HFFc6 (cell line): ENCODE results near the gene SRGAP1. TPM values are rescaled to one million over a fixed set of nuclear protein-coding genes. Genes with fewer than 3 reads are reported as not detected.

ENCODE experiments used
- DNase-seq: peaks from one replicate; pipeline ENCODE4 v3.0.0-alpha.2; 2018
- H3K27ac Mint-ChIP-seq: 2 replicates; pipeline ENCODE4 v1.8.0; 2020; ENCODE audit warnings: mild to moderate bottlenecking, mixed read lengths
- H3K27me3 Mint-ChIP-seq: 2 replicates; pipeline ENCODE4 v1.8.0; 2021; ENCODE audit warnings: mild to moderate bottlenecking, moderate library complexity, mixed read lengths; ENCODE audit not compliant: insufficient read depth
- H3K36me3 Mint-ChIP-seq: 2 replicates; pipeline ENCODE4 v1.8.0; 2021; ENCODE audit warnings: low read depth, mixed read lengths
- H3K4me1 Mint-ChIP-seq: 2 replicates; pipeline ENCODE4 v1.8.0; 2020; ENCODE audit warnings: low read depth, mixed read lengths
- H3K4me3 Mint-ChIP-seq: 2 replicates; pipeline ENCODE4 v1.8.0; 2020; ENCODE audit warnings: mild to moderate bottlenecking, moderate library complexity, mixed read lengths
- H3K9me3 Mint-ChIP-seq: 2 replicates; pipeline ENCODE4 v1.8.0; 2020; ENCODE audit warnings: mild to moderate bottlenecking, mixed read lengths
- CTCF ChIP-seq: fragments of 200-600 bp; sonication (generic); IDR thresholded peaks from 2 replicates; pipeline ENCODE4 v1.5.0; 2021; ENCODE audit warnings: antibody characterized with exemption, mild to moderate bottlenecking
- total RNA-seq, 6 experiments: library from RNA; stranded (reverse); fragmentation: NEBNext Ultra II Directional; extraction: Animal tissue kit (Norgen Biotek cat#: 25700); gene quantifications; 2 replicates in 1 of 6; 3 replicates in 5 of 6; pipeline ENCODE4 v1.2.3, GENCODE V29; 2021

SRGAP1 gene
- total RNA-seq, 6 experiments from 2014 or later, result 35.7 to 45.8 (median 40.9) TPM

- H3K36me3 Mint-ChIP-seq, result peaks cover 30% of the 10 kb centered on the region
- no peak for TF ChIP-seq CTCF
- peaks cover 2% of the 10 kb centered on the region; the same call in 1 of the 2 replicates for H3K27me3 Mint-ChIP-seq
- H3K4me1 Mint-ChIP-seq, result peaks cover 60% of the 10 kb centered on the region
- DNase-seq, result peak; percentile 23
- peak overlapping the region; percentile 37 for H3K4me3 Mint-ChIP-seq
- peak overlapping the region; percentile 51 for H3K27ac Mint-ChIP-seq
- H3K9me3 Mint-ChIP-seq, result no peaks in the 10 kb centered on the region; the same call in 1 of the 2 replicates
Observed at GRCh38 chr12:64039281-64039871, 194.9 kb downstream of the SRGAP1 start.

- no peak overlapping the region for H3K4me3 Mint-ChIP-seq
- TF ChIP-seq CTCF, result no peak
- H3K36me3 Mint-ChIP-seq, result peaks cover 26% of the 10 kb centered on the region
- H3K9me3 Mint-ChIP-seq, result no peaks in the 10 kb centered on the region
- peak overlapping the region; percentile 27; the same call in 1 of the 2 replicates for H3K27ac Mint-ChIP-seq
- H3K4me1 Mint-ChIP-seq, result peaks cover 34% of the 10 kb centered on the region
- DNase-seq, result no peak
- H3K27me3 Mint-ChIP-seq, result no peaks in the 10 kb centered on the region
Observed at GRCh38 chr12:64042911-64043310, 198.4 kb downstream of the SRGAP1 start.

GRCh38 chr12:64044191-64044590, 199.7 kb downstream of the SRGAP1 start:
- Mint-ChIP-seq H3K4me3 (no peak overlapping the region), H3K27ac (no peak overlapping the region), H3K4me1 (peaks cover 23% of the 10 kb centered on the region), H3K9me3 (peaks cover 9% of the 10 kb centered on the region; the same call in 1 of the 2 replicates), H3K27me3 (no peaks in the 10 kb centered on the region), H3K36me3 (peaks cover 37% of the 10 kb centered on the region)
- TF ChIP-seq CTCF, result no peak
- DNase-seq, result no peak

- Mint-ChIP-seq H3K36me3 (peaks cover 68% of the 10 kb centered on the region), H3K4me1 (peaks cover 15% of the 10 kb centered on the region), H3K4me3 (no peak overlapping the region), H3K9me3 (peaks cover 22% of the 10 kb centered on the region), H3K27me3 (peaks cover 2% of the 10 kb centered on the region; the same call in 1 of the 2 replicates), H3K27ac (no peak overlapping the region)
- no peak for DNase-seq
- no peak for TF ChIP-seq CTCF
Observed at GRCh38 chr12:64051057-64051456, 206.6 kb downstream of the SRGAP1 start.

- Mint-ChIP-seq H3K36me3 (peaks cover 63% of the 10 kb centered on the region), H3K9me3 (peaks cover 22% of the 10 kb centered on the region), H3K4me3 (no peak overlapping the region), H3K4me1 (peaks cover 19% of the 10 kb centered on the region), H3K27me3 (peaks cover 2% of the 10 kb centered on the region; the same call in 1 of the 2 replicates), H3K27ac (no peak overlapping the region)
- TF ChIP-seq CTCF, result no peak
- no peak for DNase-seq
Observed at GRCh38 chr12:64053117-64053516, 208.6 kb downstream of the SRGAP1 start.
